ENCODE results near the gene LAMA4.

Gene LAMA4

DNA sequence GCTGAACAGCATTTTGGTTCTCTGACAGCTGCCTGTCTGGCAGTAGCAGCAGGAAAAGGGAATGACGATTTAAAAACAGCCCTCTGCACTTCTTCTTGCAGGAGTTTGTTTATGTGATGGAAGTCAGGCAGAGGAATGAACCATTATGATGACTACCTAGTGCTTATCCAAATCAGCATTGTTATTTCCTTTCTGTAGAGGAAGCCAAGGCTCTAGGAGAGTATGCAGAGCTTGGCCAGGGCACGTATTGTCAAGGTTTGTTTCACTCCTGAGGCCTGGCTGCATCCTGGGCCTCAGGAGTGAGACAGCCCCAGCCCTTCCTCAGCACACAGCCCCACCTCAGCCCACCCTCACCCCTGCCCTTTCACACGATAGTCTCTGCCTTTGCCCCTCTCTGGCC, 98.5 kb downstream of the LAMA4 start:
- H3K27ac ChIP-seq = no peak overlapping the region
- no peak for TF ChIP-seq ZFX (IDR thresholded peaks at IDR 0.05; ENCODE audit: borderline replicate concordance)
- TF ChIP-seq, protein P1, sequence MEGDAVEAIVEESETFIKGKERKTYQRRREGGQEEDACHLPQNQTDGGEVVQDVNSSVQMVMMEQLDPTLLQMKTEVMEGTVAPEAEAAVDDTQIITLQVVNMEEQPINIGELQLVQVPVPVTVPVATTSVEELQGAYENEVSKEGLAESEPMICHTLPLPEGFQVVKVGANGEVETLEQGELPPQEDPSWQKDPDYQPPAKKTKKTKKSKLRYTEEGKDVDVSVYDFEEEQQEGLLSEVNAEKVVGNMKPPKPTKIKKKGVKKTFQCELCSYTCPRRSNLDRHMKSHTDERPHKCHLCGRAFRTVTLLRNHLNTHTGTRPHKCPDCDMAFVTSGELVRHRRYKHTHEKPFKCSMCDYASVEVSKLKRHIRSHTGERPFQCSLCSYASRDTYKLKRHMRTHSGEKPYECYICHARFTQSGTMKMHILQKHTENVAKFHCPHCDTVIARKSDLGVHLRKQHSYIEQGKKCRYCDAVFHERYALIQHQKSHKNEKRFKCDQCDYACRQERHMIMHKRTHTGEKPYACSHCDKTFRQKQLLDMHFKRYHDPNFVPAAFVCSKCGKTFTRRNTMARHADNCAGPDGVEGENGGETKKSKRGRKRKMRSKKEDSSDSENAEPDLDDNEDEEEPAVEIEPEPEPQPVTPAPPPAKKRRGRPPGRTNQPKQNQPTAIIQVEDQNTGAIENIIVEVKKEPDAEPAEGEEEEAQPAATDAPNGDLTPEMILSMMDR (IDR thresholded peaks at IDR 0.05) = no peak

DNA sequence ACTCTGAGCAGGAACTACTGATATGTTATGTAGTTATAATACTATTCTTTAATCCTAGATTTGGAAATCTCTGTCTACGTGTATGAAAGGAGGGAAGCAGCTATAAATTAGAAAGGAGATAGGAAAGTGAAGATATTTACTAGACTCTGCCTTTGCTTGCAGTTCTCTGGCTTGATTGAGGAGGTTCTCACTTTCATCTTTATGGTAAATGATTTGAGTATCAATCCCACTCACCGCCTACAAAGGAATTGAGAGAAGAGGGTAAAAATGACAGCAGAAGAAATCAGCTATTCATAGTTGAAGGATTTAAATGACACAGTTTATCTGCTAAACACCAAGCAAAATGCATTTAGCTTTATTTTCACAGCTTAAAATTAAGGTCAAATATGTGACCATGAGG, 99.7 kb downstream of the LAMA4 start:
- H3K27ac ChIP-seq = no peak overlapping the region
- no peak for TF ChIP-seq ZFX (IDR thresholded peaks at IDR 0.05; ENCODE audit: borderline replicate concordance)
- TF ChIP-seq, protein P1 (IDR thresholded peaks at IDR 0.05) = no peak

DNA sequence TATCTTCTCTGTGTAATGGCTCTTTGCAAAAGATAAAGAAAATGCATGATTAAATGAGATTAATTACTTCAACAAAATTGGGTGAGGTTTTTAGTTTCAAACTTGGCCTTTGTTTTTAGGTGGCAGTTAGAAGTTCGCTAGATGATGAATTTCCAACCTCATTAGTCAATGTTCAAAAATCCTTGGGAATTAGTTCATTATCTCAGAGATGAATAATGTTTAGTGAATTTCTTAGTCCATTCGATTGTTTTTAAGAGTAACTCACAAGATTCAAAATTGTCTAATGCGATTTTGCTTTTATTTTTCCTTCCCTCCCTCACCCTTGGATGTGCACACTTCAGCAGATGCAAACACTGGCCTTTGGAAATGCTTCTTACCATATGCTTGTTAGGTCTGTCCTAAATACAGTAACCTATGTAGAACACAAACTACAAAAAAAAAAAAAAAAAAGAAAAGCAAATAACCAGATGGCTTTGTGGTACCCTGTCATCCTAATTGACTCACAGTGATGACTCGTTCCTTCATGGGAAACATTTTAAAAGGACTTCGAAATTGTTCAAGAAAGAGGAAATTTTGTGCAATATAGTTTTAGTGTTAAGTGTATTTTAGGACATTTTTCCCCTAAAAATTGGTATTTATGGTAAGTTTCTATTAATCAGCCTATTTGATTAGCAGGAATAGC, 100.3 kb downstream of the LAMA4 start:
- TF ChIP-seq ZFX (IDR thresholded peaks at IDR 0.05; ENCODE audit: borderline replicate concordance) = no peak
- TF ChIP-seq, protein P1 (IDR thresholded peaks at IDR 0.05) = no peak
- no peak overlapping the region for H3K27ac ChIP-seq

DNA sequence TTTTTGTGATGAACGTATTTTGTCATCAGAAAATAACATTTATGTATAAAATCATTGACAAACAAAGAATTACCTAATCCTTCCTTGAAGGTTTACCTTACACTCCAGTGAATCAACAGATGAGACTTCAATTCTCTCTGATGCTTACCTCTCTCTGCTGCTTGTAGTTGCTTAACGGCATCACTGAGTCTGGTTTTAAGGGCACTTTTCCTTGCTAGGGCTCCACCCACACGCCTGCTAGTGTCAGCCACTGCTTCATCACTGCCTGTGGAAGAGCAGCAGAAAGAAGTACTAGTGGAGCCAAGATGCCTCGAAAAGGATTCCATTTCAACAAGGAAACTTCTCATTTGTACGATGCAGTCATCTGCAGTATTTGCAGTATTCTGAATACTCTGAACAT, 104.0 kb downstream of the LAMA4 start:
- TF ChIP-seq, protein P1 (IDR thresholded peaks at IDR 0.05) = no peak
- no peak for TF ChIP-seq ZFX (IDR thresholded peaks at IDR 0.05; ENCODE audit: borderline replicate concordance)
- no peak overlapping the region for H3K27ac ChIP-seq

DNA sequence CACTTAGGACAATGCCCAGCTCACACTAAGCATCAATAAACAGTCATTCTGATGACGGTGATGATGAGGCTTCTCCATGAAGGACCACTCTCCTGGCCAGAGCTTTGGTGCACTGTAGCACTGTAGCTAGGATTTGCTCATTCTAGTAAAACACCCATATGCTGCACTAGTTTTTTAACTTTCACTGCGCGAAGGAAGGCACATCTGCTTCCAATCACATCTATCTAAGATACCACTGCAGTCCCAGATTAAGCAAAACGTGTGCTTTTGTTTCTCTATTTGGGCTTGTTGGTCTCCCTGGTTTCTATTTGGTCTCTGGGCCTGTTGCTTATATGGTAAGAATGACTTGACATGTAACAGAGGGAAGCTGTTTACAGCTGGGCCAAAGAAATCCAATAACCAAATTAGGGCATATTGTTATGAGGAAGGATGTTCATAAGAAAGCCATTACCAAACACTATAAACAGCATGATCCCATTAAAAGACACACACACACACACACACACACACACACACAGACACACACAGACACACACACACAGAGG, 104.6 kb downstream of the LAMA4 start:
- H3K27ac ChIP-seq = no peak overlapping the region
- TF ChIP-seq, protein P1 (IDR thresholded peaks at IDR 0.05) = no peak
- no peak for TF ChIP-seq ZFX (IDR thresholded peaks at IDR 0.05; ENCODE audit: borderline replicate concordance)

DNA sequence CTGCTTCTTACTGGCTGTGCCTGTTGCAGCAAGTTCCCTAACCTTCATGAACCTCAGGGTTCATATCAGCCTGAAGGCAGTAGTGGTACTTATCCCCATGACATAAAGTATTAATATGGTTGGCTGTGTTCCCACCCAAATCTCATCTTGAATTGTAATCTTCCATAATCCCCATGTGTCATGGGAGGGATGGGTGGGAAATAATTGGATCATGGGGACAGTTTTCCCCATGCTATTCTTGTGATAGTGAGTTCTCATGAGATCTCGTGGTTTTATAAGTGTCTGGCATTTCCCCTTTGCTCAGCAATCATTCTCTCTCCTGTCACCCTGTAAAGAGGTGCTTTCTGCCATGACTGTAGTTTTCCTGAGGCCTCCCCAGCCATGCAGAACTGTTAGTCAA, 105.1 kb downstream of the LAMA4 start:
- H3K27ac ChIP-seq = no peak overlapping the region
- TF ChIP-seq, protein P1 (IDR thresholded peaks at IDR 0.05) = no peak
- TF ChIP-seq ZFX (IDR thresholded peaks at IDR 0.05; ENCODE audit: borderline replicate concordance) = no peak

DNA sequence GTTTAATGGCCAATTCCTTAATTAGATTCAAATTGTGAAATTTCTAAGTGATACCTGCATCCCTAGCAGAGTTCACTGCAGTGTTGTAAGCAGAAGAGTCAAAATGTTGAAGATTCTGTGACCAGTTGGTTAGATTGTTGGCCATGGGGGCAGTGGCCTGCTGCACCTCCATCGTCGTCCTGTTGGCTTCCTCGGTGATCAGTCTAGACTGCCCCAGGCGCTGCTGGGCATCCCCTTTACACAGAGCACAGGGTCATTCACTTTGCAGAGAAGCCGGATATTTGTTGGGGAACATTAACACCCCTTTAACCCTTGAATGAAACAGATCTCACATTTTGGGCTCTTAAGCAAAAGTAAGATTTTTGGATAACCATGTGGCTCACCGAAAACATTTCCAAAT, 106.3 kb downstream of the LAMA4 start:
- no peak for TF ChIP-seq ZFX (IDR thresholded peaks at IDR 0.05; ENCODE audit: borderline replicate concordance)
- TF ChIP-seq, protein P1 (IDR thresholded peaks at IDR 0.05) = no peak
- no peak overlapping the region for H3K27ac ChIP-seq
